Fibroblast of skin of abdomen (primary cell): Measurements from ENCODE around the gene ASIC3.

Experiments
- DNase-seq: peaks from one replicate; pipeline ENCODE4 v3.0.0-alpha.2; 2013

ASIC3 gene

DNA sequence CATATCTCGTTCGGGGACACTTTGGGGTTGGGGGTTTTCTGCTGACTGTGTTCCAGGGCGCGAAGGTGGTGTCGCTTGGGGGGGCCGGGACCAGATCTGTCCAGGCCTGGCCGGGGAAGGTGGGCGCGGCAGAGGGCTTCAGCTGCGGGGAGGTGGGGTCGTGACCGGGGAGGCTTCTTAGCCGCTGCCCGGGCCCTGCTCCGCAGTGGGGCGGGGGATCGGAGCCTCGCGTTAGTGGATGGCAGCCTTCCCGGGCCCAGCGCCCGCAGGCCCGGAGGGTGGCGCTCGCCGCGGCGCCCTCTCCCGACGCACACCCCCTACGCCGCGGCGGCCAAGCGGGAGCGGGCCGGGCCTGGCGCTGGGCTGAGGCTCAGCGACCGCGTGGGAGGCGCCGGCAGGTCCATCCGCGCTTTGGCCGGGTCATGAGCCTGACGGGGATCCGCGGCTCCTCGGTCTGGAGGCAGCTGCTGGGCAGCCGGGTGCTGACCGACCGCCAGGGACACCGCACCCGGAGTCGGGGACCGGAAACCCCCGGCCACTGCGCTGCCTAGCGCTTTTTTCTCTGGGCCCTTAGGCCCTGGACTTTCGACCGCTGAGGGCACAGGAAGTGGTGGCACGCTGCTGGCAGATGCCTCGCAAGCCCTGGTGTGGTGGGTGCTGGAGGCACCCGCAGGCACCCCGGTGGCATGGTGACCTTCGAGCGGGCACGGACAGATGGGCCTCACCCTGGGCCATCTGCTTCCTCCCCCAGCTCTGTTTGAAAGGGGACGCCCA is 39.1 kb downstream of the ASIC3 start:
- DNase-seq: peak; percentile 50

DNA sequence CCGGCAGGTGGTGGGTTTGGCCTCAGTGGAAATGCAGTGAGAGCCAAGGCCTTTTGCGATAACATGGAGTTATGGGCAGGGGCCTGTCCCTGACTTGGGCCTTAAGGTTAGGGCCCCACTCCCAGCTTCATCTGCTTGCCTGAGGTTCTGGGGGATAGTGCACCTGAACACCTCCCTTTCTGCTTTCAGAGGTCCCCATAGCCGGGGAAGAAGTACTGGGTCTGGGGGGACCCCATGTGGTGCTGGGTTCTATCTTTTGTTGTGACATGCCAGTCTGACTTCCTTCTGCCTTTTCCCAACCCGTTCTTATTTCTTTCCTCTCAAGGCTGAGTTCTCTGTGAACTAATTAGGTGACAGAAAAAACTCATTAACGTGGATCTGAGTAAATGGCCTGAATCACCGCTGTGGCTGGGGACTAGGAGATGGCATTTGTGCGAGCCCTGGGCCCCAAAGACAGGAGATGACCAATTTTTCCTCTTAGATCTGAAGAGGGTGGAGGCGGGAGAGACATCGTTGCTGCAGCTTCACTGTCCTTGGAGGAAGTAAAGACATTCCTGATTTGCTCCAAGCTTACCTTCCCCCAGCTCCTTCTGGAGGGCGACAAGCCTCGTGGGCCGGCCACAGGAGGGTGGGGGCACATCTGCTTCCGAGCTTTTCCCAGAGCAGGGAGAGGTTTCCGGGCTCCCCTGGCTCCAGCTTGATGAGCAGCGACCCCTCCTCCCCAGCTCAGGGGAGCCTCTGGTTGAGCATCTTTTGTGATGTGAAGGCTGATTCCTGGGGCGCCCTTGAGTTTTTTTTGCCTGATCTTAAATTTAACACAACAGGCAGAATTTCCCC is 39.9 kb downstream of the ASIC3 start:
- DNase-seq: no peak

DNA sequence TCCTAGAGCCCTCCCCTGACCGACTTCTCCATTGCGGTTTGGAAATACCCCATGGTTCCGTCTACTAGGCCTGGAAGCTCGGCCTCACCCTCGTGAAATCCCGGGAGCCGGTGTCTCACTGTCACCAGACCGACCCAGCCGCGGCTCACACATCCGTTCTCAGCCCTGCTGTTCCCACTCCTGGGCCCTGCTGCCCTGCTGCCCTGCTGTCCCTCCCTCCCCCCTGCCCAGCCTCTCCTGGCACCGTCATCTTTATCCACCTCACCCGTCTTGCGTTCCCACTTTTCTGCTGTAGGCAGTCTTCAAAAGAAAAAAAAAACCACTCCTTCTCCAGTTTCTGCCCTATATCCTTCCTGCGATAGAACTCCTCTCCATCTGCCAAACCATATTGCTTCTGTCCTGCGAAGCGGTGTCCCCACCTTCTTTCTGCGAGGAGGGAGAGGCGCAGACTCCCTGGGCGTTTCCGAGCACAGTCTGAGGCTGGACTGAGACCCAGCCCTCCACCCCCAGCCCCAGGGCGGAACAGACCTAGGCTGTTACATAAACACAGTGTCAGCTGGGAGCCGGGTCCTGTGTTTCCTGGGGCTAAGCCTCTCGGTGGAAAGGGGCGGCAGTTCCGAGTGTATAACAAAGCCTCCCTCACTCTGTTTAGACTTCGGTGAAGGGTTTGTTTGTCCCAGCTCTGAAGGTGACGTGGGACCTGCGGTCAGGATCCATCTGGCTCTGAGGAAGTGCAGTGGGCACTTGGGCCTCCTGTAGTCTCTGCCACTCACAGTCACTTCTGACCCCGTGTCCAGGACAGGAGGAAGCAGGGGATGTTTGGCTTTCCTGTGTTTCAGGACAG is 40.7 kb downstream of the ASIC3 start:
- no peak for DNase-seq

DNA sequence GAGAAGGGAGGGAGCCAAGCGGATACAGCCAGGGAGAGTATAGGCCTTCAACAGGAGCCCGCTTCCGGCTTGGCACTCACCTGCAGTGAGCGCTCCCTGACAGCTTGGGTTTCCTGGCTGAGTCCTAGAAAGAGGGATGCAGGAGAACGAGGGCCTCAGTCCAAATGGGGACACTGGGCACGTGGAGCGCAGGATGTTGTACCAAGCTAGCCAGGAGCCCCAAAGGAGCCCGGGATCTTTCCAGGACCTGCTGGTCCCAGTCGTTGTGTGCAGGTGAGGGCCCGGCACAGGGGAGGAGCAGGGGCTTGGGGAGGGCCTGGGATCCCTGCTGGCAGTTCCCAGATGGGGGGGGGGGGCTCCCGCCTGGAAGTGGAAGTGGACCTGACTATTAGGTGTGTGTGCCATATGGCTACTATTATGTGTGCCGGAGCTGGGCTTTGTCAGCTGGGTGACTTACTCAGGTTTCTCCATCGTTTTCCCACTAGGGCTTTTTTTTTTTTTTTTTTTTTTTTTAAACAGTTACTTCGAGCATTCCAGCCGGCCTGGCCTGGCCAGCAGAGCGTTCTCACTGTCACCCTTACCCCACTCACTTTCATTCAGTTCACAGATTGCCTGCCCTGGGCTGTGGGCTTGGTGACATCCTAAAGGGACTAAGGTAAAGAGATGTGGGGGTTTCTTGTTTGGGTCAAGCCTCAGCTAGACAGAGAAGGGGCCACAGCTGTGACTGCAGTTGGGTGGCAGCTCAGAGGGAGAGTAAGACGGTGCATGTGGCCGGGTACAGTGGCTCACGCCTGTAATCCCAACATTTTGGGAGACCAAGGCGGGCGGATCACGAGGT is 41.8 kb downstream of the ASIC3 start:
- DNase-seq: no peak

DNA sequence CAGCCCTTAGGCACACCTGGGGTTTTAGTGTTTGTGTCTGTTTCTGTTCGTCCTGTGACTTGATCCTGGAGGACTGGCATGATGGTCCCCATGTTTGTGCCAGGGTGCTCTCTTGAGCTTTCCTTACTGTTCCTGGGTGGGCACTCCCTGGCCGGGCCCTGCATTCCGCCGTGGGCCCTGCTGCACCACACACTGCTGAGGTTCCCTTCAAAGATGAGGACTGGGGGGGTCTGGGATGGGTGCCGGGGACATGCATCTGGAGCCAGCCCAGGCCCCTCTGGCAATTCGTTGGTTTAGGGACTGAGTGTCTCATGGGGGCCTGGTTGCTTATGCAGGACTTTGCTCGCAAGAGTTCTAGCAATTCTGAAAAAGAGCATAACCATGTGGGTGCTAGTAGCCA is 42.7 kb downstream of the ASIC3 start:
- DNase-seq: no peak

DNA sequence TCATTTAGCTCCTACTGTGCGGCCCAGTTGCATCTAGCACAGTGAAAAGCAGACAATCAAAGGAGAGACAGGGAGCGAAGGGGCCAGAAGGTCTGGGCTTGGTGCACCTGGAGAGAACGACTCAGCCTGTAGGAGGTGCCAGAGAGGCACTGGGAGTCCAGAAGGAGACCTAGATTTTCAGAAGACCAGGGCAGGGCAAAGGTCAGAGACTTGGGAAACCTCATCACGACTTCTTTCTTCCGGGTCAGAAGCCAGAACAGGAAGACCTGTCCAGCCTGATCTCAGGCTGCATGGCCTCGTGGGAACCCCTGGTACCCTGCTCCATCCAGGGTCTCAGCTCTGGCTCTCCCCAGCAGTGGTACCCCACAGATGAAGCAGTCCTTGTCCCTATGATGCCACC is 43.1 kb downstream of the ASIC3 start:
- DNase-seq: no peak

DNA sequence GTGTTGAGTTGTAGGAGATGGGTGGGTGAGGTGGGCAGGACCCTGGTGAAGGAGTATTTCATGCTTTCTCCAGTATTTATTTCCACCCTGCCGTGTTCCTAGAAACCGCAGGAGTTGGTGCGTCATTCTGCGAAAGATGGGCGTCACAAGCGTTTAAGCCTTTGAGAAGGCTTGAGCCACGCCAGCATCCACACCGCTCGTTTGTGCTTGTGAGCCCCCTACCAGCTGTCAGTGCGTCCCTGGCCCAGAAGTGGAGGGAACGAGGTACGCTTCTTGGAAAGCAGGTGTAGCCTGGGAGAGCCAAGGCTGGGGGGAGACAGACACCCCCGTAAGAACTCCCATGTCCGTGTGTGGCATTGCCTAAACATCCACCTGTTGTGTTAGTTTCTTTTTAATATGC is 43.7 kb downstream of the ASIC3 start:
- no peak for DNase-seq

DNA sequence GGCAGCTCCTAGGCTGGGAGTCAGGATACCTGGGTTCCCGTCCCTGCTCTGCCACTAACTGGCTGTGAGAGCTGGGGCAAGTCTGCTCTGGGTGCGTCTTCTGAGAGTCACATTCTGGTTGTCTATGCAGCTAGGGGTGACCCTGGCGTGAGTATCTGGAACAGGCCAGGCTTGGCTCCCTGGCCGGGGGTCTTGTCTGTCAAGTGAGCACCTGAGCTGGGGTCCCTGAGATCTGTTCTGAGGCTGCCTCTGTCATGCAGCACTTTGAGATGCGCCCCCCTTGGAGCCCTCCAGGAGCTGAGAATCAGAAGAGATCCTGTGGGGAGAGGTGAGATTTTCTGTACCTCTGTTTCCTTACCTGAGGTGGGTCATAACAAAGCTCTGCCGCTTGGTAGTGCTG is 45.4 kb downstream of the ASIC3 start:
- no peak for DNase-seq

DNA sequence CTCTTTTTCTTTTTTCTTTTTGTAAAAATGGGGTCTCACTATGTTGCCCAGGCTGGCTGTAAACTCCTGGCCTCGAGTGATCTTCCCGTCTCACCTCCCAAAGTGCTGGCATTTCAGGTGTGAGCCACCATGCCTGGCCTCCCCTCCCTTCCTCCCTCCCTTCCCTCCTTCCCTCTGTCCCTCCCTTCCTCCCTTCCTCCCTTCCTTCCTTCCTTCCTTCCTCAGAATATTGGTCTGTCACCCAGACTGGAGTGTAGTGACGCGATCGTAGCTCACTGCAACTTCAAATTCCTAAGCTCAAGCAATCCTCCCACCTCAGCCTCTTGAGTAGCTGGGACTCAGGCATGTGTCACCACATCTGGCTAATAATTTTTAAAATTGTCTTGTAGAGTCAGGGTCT is 46.3 kb downstream of the ASIC3 start:
- DNase-seq: no peak

DNA sequence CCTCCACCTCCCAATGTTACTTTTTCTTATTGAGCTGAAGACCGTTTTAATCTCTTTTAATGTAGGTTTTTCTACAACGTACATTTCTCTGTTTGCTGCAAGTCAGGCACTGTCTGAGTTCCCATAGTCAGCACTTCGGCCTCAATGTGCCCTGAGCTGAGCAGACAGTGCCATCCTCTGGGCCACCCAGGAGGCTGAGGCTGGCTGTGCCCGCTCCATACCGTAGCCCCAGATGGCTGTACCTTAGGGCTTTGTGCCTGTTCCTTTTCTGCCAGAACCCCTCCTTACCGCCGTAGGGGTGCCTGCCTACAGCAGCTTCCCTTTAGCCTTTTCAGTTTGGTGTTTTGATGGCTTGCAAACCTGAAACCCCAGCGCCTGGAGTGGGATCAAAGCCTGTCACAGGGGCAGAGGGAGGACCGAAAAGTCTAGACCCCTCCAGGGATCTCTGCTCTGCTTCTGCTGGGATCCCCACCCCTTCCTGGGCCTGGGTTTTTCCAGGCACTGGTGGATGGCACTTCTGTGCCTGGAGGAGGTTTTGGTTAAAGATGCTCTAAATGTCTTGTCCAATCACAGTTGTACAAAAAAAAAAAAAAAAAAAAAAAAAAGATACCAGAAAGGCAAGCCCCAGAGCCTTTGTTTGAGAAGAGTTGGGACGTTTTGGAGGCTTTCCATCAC is 46.9 kb downstream of the ASIC3 start:
- no peak for DNase-seq

DNA sequence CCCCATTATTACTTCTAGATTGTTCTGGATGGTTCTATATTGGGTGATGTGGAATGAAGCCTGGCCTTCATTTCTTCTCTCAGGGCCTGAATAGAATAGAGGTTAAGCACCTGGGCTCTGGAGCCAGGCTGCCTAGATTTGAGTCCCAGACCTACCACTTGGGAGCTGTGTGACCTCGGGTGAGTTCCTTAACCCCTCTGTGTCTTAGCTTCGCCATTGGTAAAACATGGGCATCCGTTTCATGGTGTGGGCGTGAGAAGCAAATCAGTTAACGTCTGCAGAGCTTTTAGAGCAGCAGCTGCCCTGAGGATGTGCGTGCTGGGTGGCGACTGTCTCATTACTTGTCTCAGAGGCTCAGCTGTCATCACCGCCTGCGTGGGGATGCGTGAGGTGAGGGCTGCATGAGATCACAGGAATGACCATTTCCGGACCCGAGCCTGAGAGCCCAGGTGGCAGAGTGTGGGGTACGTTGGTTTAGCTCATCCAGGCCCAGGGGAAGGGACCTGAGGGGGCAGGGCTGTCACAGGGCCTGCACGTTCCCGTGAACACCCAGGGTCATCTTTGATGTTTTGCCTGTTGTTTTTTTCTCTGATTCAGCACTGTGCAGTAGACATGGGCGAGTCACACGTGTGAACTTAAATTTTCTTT is 47.6 kb downstream of the ASIC3 start:
- DNase-seq: no peak

DNA sequence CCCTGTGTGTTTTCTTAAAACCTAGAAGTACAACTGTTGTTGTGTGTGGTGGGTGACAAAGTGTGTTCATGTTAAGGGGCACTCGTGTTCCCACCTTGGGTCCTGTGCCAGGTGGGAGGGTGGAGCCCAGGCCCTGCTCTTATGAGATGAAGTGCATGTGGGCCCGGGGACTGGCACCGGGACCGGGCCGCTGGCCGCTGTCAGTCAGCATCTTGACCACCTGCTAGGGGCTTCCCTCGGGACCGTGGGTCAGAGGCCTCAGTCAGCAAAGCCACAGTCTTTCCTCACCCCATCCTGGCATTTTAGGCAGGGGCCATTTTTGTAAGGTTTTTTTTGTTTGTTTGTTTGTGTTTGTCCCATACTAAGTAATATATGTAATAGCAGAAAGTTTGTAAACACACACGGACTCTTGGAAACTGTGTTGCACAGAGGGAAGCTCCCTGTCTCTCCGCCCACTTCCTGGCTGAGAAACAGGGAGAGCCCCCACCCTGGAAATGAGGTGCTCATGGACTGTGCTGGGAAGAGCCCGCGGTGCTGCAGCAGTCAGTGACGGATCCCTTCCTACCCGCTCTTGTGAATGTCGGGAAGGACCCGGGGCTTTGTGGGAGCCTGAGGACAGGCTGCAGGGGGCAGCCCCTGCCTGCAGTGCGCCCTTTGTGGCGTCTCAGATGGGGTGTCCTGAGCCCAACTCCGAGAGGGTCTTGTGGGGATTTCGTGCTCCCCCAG is 51.3 kb downstream of the ASIC3 start:
- no peak for DNase-seq

DNA sequence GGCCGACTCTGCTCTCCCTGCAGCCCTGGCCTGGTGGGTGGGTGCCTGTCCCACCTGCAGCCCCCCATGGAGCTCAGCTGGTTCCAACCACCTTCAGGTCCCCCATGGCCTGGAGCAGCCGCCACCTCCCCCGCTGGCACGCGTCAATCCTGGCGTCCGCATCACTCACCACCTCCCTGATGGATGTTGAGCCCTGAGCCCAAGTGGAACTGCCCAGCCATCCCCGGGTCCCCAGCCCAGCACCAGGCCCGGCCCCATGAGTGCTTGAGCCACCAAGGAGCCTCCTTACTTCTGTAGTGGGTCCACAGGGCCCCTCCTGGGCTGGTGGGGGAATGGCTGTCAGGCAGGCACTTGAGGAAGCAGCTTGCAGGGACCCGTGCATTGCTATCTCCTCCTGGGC is 52.6 kb downstream of the ASIC3 start:
- no peak for DNase-seq

DNA sequence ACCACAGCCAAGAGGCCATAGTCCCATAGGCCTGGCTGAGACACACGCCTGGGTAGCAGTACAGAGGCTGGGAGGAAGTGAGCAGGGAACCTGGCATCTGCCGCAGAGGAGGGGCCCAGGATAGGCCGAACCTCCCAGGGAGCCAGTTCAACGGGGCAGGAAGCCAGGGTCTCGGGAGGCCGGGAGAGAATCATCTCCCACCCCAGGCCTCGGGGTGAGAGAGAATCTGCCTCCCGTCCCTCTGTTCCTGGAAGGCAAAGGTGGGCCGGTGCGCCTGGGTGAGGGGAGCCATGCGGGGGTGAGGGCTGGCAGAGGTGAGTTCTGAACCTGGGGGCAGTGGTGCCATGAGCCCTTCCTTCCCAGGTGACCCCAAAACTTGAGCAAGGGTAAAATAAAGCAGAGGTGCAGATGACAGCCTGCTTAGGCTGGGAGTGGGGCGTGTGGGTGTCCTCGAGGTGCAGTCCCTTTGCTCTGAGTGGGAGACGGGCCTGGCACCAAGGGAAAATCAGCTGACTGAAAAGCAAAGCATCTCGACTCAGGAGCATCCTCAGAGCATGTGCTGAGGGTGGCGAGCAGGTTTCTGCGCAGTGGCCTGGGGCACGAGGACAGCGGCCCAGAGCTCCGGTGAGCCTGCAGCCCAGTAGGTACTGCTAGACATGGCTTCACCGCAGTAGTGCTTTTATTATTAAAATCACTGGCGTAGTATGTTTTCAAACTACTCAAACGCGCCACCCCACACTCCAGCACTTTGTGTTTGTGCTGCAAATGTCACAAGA is 53.5 kb downstream of the ASIC3 start:
- DNase-seq: no peak
